ENCODE data around the gene APOH. TPM values are rescaled to one million over a fixed set of nuclear protein-coding genes. Genes with fewer than 3 reads are reported as not detected.

Gene APOH
- total and polyA plus RNA-seq, 2 of the 13 experiments (the other 11 are each of a cell fraction or from before 2014, with no cell fraction given): 4,846 to 5,748 TPM

- peak; percentile 38; the same call in 1 of the 2 replicates for TF ChIP-seq PRDM10 (CRISPR knock-in tag; IDR thresholded peaks at IDR 0.05; ENCODE audit: low read depth)
- TF ChIP-seq ZNF670 (CRISPR knock-in tag; IDR thresholded peaks at IDR 0.05; ENCODE audit: borderline replicate concordance): no peak
- TF ChIP-seq, protein P1, sequence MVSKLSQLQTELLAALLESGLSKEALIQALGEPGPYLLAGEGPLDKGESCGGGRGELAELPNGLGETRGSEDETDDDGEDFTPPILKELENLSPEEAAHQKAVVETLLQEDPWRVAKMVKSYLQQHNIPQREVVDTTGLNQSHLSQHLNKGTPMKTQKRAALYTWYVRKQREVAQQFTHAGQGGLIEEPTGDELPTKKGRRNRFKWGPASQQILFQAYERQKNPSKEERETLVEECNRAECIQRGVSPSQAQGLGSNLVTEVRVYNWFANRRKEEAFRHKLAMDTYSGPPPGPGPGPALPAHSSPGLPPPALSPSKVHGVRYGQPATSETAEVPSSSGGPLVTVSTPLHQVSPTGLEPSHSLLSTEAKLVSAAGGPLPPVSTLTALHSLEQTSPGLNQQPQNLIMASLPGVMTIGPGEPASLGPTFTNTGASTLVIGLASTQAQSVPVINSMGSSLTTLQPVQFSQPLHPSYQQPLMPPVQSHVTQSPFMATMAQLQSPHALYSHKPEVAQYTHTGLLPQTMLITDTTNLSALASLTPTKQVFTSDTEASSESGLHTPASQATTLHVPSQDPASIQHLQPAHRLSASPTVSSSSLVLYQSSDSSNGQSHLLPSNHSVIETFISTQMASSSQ (IDR thresholded peaks at IDR 0.05; ENCODE audit: low read depth): no peak
- TF ChIP-seq, protein P1 (CRISPR knock-in tag; IDR thresholded peaks at IDR 0.05; ENCODE audit: borderline replicate concordance): no peak
- peak; percentile 27; the same call in 1 of the 2 replicates for TF ChIP-seq HOXD1 (CRISPR knock-in tag; IDR thresholded peaks at IDR 0.05)
- TF ChIP-seq TARDBP (CRISPR knock-in tag; IDR thresholded peaks at IDR 0.05): peak; percentile 23; the same call in 1 of the 2 replicates
- TF ChIP-seq, protein P2, sequence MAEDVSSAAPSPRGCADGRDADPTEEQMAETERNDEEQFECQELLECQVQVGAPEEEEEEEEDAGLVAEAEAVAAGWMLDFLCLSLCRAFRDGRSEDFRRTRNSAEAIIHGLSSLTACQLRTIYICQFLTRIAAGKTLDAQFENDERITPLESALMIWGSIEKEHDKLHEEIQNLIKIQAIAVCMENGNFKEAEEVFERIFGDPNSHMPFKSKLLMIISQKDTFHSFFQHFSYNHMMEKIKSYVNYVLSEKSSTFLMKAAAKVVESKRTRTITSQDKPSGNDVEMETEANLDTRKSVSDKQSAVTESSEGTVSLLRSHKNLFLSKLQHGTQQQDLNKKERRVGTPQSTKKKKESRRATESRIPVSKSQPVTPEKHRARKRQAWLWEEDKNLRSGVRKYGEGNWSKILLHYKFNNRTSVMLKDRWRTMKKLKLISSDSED (CRISPR knock-in tag; IDR thresholded peaks at IDR 0.05): no peak
- peak; percentile 84; the same call in 1 of the 2 replicates for TF ChIP-seq ZNF749 (CRISPR knock-in tag; IDR thresholded peaks at IDR 0.05; ENCODE audit: borderline replicate concordance)
- TF ChIP-seq, protein P3, sequence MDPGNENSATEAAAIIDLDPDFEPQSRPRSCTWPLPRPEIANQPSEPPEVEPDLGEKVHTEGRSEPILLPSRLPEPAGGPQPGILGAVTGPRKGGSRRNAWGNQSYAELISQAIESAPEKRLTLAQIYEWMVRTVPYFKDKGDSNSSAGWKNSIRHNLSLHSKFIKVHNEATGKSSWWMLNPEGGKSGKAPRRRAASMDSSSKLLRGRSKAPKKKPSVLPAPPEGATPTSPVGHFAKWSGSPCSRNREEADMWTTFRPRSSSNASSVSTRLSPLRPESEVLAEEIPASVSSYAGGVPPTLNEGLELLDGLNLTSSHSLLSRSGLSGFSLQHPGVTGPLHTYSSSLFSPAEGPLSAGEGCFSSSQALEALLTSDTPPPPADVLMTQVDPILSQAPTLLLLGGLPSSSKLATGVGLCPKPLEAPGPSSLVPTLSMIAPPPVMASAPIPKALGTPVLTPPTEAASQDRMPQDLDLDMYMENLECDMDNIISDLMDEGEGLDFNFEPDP (CRISPR knock-in tag; conservative IDR thresholded peaks at IDR 0.05): peak; percentile 83; the same call in 1 of the 2 replicates
- TF ChIP-seq DR1 (CRISPR knock-in tag; IDR thresholded peaks at IDR 0.05): no peak; the same call in 1 of the 2 replicates
- peak; percentile 91 for TF ChIP-seq ZBTB7B (CRISPR knock-in tag; IDR thresholded peaks at IDR 0.05)
- no peak for TF ChIP-seq RORA (CRISPR knock-in tag; IDR thresholded peaks at IDR 0.05)
- no peak; the same call in 1 of the 2 replicates for TF ChIP-seq ZNF746 (CRISPR knock-in tag; IDR thresholded peaks at IDR 0.05)
- TF ChIP-seq HNRNPLL (IDR thresholded peaks at IDR 0.05; ENCODE audit: low read depth, low read length, poor library complexity, severe bottlenecking): peak; percentile 65
- TF ChIP-seq HOXA3 (CRISPR knock-in tag; IDR thresholded peaks at IDR 0.05): peak; percentile 46; the same call in 1 of the 2 replicates
- TF ChIP-seq, protein P4, sequence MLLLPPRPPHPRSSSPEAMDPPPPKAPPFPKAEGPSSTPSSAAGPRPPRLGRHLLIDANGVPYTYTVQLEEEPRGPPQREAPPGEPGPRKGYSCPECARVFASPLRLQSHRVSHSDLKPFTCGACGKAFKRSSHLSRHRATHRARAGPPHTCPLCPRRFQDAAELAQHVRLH (CRISPR knock-in tag; IDR thresholded peaks at IDR 0.05; ENCODE audit: borderline replicate concordance, low read depth): 0 out of 2 replicates have a peak, but pooled peaks have one; percentile 58
- no peak for TF ChIP-seq SP2 (CRISPR knock-in tag; IDR thresholded peaks at IDR 0.05)
- no peak for TF ChIP-seq MEIS2 (CRISPR knock-in tag; IDR thresholded peaks at IDR 0.05)
Observed at GRCh38 chr17:66191593-66192377, 37.4 kb downstream of the APOH start, which contains the start of gene CEP112 (continued).

Data from HepG2 (cell line).